Measurements from ENCODE around the gene STN1. TPM values are rescaled to one million over a fixed set of nuclear protein-coding genes. Genes with fewer than 3 reads are reported as not detected.

STN1 gene
- polyA plus RNA-seq, 1 of the 3 experiments (the other 2 are of a cell fraction): 22.1 TPM

DNA sequence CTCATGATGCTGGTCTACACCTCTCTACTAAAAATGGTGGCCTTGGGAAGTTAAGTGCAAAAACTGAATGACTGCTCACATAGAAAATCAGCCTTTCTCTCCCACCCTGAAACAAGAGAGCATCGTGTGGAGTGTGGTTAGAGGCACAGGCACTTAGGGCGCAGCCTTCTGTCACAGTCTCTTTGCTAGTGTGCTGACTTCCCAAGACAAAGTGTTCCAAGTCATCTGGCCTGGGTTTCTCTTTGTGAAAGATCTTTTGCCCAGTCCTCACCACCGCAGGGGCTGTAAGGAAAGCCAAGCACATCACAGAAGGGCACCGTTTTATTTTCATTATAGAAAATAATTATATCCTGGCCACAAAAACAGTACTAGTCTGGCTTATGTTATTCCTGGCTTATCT is 12.5 kb downstream of the STN1 start:
- POLR2A ChIA-PET: no interaction called here
- peaks cover 21 to 32% of the 10 kb centered on the region in 2 experiments for H3K36me3 ChIP-seq (replicated peaks in 1 of 2; ENCODE audit: control insufficient read depth in 1 of 2, insufficient read depth in 2 of 2, low read length in 1 of 2)
- 0 out of 2 replicates have a peak, but pooled peaks cover 4% of the 10 kb centered on the region for H3K79me2 ChIP-seq (ENCODE audit: insufficient read depth)
- H3F3A ChIP-seq (replicated peaks; ENCODE audit: insufficient read depth): peaks cover 21% of the 10 kb centered on the region
- no peaks in the 10 kb centered on the region for H3K27me3 ChIP-seq (ENCODE audit: insufficient read depth)
- no peak for DNase-seq
- H3K27ac ChIP-seq (ENCODE audit: low read depth in 2 of 2, low read length in 1 of 2): peak overlapping the region; percentile 29 to 67; a peak in 3 of 4 replicates
- WGBS (ENCODE audit: low lambda C conversion rate): 58% methylated on average over 3 of the region's 4 CpGs
- no peak overlapping the region for H2AFZ ChIP-seq (ENCODE audit: low read depth)
- H3K4me1 ChIP-seq (ENCODE audit: control insufficient read depth in 1 of 2, insufficient read depth in 2 of 2, low read depth in 1 of 2, low read length in 1 of 2): peaks cover 20 to 22% of the 10 kb centered on the region in 2 experiments
- TF ChIP-seq EP300 (IDR thresholded peaks at IDR 0.05; ENCODE audit: borderline replicate concordance in 1 of 2, low read depth in 1 of 2, low read length in 1 of 2) (0 out of 4 replicates have a peak, but pooled peaks of 1 of the 2 experiments have one; percentile 25), RFX5 (IDR thresholded peaks at IDR 0.05; ENCODE audit: low read length) (no peak), GATA2 (CRISPR knock-in tag; IDR thresholded peaks at IDR 0.05) (0 out of 2 replicates have a peak, but pooled peaks have one; percentile 15), NFIC (IDR thresholded peaks at IDR 0.05; ENCODE audit: borderline replicate concordance) (no peak), YY1 (IDR thresholded peaks at IDR 0.05; ENCODE audit: low read depth) (no peak)
- H3K9me2 ChIP-seq: no peaks in the 10 kb centered on the region
- no peak overlapping the region for H3K4me3 ChIP-seq (ENCODE audit: low read depth in 2 of 2, low read length in 1 of 2)
- H3K9me3 ChIP-seq: no peaks in the 10 kb centered on the region
- no peak overlapping the region for H3K9ac ChIP-seq
- CTCF ChIA-PET: no interaction called here
- H3K4me2 ChIP-seq: no peak overlapping the region
- no peaks in the 10 kb centered on the region for H4K20me1 ChIP-seq (ENCODE audit: insufficient read depth)

GRCh38 chr10:103901299-103901698 is 16.7 kb downstream of the STN1 start:
- ChIA-PET POLR2A (no interaction called here), CTCF (interaction anchor here (1.1 to 1.7 kb wide), 8 partner anchors 12 to 429 kb away, joined by 3 to 6 read pairs (median 3); partner anchors contain the start of gene SFR1)

More at GRCh38 chr10:103901299-103901698, 16.7 kb downstream of the STN1 start:
- no peak overlapping the region for H3K4me3 ChIP-seq (ENCODE audit: low read depth in 2 of 2, low read length in 1 of 2)
- H2AFZ ChIP-seq (ENCODE audit: low read depth): no peak overlapping the region
- H3F3A ChIP-seq (replicated peaks; ENCODE audit: insufficient read depth): peaks cover 5% of the 10 kb centered on the region
- H3K27ac ChIP-seq (ENCODE audit: low read depth in 2 of 2, low read length in 1 of 2): no peak overlapping the region
- TF ChIP-seq TEAD4 (IDR thresholded peaks at IDR 0.05; ENCODE audit: borderline replicate concordance, insufficient read depth): no peak
- TF ChIP-seq, protein P1, sequence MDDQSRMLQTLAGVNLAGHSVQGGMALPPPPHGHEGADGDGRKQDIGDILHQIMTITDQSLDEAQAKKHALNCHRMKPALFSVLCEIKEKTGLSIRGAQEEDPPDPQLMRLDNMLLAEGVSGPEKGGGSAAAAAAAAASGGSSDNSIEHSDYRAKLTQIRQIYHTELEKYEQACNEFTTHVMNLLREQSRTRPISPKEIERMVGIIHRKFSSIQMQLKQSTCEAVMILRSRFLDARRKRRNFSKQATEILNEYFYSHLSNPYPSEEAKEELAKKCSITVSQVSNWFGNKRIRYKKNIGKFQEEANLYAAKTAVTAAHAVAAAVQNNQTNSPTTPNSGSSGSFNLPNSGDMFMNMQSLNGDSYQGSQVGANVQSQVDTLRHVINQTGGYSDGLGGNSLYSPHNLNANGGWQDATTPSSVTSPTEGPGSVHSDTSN (IDR thresholded peaks at IDR 0.05): no peak
- TF ChIP-seq RFX5 (IDR thresholded peaks at IDR 0.05; ENCODE audit: low read length): no peak
- no peak for TF ChIP-seq NRF1 (IDR thresholded peaks at IDR 0.05; ENCODE audit: low read depth, low read length)
- no peak for TF ChIP-seq FOXJ3 (CRISPR knock-in tag; IDR thresholded peaks at IDR 0.05)
- TF ChIP-seq USF1 (IDR thresholded peaks at IDR 0.05; ENCODE audit: borderline replicate concordance, low read depth): no peak
- TF ChIP-seq FOSL2 (IDR thresholded peaks at IDR 0.05; ENCODE audit: borderline replicate concordance, low read depth): no peak
- TF ChIP-seq CHD2 (IDR thresholded peaks at IDR 0.05; ENCODE audit: low read length, partially characterized antibody): no peak
- TF ChIP-seq JUND (IDR thresholded peaks at IDR 0.05): no peak
- TF ChIP-seq ZBTB33 (IDR thresholded peaks at IDR 0.05; ENCODE audit: borderline replicate concordance, low read depth): no peak
- no peak for TF ChIP-seq RCOR1 (IDR thresholded peaks at IDR 0.05; ENCODE audit: low read length)
- TF ChIP-seq RAD21 (IDR thresholded peaks at IDR 0.05; ENCODE audit: low read length): no peak
- no peak for TF ChIP-seq MAX (IDR thresholded peaks at IDR 0.05; ENCODE audit: low read depth)
- TF ChIP-seq YY1 (IDR thresholded peaks at IDR 0.05; ENCODE audit: low read depth): no peak
- TF ChIP-seq GATA2 (CRISPR knock-in tag; IDR thresholded peaks at IDR 0.05): no peak
- TF ChIP-seq TAF1 (IDR thresholded peaks at IDR 0.05; ENCODE audit: borderline replicate concordance, low read depth, low read length): no peak
- no peak for TF ChIP-seq MEF2A (IDR thresholded peaks at IDR 0.05; ENCODE audit: borderline replicate concordance, low read depth)
- TF ChIP-seq NFIC (IDR thresholded peaks at IDR 0.05; ENCODE audit: borderline replicate concordance): no peak
- TF ChIP-seq SMC3 (IDR thresholded peaks at IDR 0.05; ENCODE audit: low read depth, low read length): no peak
- H3K79me2 ChIP-seq (ENCODE audit: insufficient read depth): no peaks in the 10 kb centered on the region
- no peaks in the 10 kb centered on the region for H3K9me2 ChIP-seq
- H3K4me2 ChIP-seq: no peak overlapping the region
- H4K20me1 ChIP-seq (ENCODE audit: insufficient read depth): no peaks in the 10 kb centered on the region
- no peaks in the 10 kb centered on the region for H3K9me3 ChIP-seq
- H3K27me3 ChIP-seq (ENCODE audit: insufficient read depth): no peaks in the 10 kb centered on the region
- no peak for DNase-seq
- WGBS (ENCODE audit: low lambda C conversion rate): 90% methylated on average over 5 of the region's 5 CpGs
- H3K4me1 ChIP-seq (ENCODE audit: control insufficient read depth in 1 of 2, insufficient read depth in 2 of 2, low read depth in 1 of 2, low read length in 1 of 2): peaks cover 1 to 7% of the 10 kb centered on the region in 2 experiments; a peak in 3 of 4 replicates
- no peak overlapping the region for H3K9ac ChIP-seq
- H3K36me3 ChIP-seq (replicated peaks in 1 of 2; ENCODE audit: control insufficient read depth in 1 of 2, insufficient read depth in 2 of 2, low read length in 1 of 2): peaks cover 43 to 47% of the 10 kb centered on the region in 2 experiments
